HG03139 (cell line): ENCODE results near the gene CDCP1.
"Not testable (repeated sequence)": the region's sequence is repeated elsewhere in the genome, so short reads cannot be mapped to it uniquely, and the experiment has no call there.

Source experiments
- ATAC-seq: cut with Tn5 transposase; IDR thresholded peaks from one replicate; pipeline ENCODE4 v1.9.1; 2021; ENCODE audit not compliant: unreplicated experiment

CDCP1 gene

DNA sequence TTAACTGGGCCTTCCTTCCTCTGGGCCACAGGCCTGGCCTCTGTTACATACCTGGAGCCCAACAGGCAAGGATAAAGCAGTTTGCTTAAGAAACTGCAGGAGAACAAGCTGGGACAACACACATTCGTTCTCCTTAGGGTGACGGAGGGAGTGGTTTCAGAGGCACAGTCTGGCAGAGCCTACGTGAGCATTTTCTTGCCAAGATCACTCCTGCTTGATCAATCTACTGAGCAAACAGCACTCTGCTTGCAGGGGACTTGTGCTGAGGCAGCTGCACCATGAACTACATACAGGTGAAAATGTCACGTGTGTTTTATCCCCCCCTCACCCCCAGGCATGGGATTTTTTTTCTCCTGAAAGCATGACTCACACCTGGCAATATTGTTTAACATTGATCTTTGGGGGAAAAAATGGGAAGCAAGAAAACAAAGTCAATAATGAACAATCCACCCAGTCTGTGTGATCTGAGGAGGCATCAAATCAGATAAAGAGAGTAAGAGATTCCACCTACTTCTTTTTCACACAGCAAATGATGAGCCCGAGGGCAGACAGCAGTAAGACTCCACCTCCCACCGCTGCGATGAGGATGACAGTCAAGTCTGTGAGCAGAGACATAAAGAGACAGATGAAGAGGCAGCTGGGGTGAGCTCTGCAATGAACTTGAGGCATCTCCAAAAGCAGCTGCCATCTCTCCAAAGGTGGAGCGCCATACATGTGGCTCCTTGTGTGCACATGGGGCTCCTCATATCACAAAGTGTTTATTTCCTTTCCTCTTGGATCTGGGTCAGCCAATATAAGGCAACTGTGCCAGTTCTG is 57.4 kb downstream of the CDCP1 start:
- ATAC-seq = no peak

DNA sequence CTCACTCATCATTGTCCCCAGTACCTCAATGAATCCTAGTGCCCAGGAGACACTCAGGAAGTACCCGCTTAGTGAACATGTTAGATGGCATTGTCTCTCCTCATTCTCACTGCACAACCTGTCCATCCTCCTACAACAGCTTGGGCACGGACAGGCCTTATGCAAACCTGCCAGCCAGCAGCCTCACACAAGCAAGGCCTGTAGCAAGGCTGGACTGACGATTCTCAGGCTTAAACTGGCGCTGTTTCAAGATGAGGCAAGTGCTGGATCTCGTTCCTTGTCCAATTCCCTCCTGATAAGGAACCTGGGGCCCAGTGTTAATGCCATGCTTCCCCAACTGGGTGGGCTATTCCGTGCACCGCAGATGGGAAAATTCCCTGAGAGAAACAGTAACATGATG is 59.0 kb downstream of the CDCP1 start:
- ATAC-seq = no peak

DNA sequence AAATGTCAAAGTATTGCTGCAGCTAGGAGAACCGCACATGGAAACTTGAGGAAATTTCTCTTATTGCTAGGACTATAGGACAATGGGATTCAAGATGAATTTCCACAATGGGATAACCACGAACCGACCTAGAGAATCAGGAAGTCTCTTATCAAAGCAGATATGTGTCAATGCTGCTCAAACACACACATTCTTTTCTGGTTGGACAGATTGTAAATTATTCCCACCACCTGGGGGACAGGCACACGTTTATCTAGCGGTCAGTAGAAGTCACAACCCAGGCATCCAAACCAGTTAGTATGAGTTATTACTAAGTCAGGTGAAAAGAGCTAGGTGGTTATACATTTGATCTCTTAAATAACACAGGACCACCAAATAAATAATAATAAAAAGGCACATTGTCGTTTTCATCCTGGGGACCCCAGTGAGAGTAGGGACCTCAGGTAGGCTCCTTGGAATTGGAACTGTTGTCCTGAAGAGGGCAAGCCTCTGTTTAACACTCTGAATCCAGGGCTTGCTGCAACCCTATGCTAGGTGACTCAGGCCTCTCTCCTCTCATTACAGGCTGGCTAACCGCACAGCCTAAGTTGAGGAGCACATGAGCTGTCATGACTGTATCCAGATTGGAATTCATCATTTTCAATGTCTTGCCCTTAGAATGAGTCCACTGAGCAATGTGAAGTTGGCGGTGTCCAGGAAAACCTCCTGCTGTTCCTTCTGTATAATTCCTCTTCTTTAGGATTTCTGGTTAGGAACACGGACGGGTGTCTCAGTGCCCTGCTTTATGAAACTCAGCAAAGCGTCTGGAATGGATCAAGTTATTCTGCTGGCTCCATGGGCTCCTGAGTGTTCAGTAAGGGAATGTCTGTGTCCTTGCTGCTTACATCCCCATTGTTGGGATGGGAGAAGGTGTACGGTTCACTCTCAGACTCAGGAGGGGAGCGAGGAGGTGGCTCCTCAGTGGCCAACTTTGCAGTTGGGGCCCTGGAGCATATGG is 61.1 kb downstream of the CDCP1 start:
- ATAC-seq = no peak

DNA sequence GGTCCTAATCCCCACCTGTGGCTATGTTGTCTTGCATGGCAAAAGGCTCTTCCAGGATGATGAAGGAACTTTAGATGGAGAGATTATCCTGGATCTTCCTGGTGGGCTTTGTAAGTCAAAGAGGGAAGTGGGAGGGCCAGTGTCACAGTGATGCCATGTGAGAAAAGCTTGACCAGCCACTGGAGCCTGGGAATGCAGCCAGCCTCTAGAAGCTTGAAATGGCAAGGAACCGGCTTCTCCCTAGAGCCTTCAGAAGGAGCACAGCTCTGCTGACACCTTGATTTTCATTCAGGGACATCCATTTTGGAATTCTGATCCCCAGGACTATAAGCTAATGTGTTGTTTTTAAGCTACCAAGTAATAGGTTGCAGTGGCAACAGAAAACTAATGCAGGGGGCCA is 61.8 kb downstream of the CDCP1 start:
- ATAC-seq = no peak

DNA sequence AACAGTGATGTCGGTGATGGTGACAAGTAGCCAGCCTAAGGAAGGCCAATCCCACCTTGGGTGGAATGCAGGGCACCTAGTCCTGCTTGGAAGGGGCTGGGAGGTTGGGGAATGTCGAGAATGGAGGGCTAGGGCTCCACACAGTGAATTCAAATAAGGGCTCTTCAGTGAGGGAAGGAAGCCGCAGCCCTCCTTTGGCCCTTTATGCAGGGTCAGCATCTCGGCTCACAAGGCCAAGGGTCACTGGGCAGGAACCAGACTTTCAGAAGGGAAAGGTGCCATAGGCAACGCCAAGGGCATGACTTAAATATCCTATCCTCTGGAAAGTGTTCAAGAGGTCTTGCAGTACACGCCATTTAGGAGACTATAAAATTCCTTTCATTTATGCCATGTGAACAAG is 63.2 kb downstream of the CDCP1 start:
- no peak for ATAC-seq

DNA sequence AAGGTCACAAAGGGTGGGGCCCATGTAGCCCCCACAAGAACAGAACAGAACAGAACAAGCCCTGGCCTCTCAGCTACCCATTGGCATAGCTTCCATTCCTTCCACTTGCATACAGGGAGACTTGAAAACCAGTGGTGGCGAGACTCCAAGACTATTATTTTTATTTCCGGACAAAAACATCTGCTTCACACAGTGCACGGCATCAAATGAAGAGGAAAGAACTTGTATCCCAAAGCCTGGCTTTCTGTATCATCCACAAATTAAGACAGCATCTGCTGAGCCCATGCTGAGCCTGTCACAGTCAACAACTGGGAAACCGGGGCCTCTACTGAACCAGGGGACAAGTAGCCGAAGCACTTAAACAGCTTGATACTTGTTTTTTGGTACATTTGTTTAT is 64.0 kb downstream of the CDCP1 start:
- no peak for ATAC-seq

DNA sequence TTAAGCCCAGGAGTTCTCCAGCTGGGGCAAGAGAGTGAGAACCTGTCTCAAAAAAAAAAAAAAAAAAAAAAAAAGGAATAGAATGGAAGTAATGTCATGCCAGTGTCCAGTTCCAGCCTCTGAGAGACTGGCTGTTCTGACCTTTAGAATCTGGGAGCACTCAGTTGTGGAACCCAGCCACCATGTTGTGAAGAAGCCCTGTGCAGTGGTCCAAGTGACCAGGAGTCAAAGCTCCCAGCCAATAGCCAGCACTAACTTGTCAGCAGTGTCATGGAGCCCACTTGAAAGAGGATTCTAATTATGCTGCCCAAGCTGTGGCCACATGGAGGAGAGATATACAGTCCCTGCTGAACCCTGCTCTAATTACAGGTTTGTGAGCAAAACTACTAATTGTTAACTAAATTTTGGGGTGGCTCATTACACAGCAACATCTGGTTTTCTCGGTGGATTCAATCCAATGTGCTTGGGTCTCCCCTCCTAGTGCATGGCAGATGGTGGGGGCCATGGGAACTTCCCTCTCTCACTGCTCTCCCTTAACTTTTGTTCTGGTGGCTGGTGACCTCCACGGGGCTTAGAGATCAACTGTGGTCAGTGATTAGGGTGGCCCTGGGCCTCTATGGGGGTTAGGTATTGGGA is 64.6 kb downstream of the CDCP1 start:
- no peak for ATAC-seq

DNA sequence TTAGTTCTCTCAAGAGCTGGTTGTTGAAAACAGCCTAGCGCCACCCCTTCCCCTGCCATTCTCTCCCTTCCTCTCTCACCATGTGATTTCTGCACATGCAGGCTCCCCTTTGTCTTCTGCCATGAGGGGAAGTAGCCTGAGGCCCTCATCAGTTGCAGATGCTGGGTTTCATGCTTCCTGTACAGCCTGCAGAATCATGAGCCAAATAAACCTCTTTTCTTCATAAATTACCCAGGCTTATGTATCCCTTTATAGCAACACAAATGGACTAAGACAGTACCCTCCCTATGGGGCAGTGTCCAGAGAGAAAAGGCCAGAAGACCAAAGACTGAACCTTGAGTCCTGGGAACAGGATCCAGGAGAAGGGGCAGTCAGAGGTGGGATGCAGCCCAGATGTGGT is 65.4 kb downstream of the CDCP1 start:
- ATAC-seq = no peak

DNA sequence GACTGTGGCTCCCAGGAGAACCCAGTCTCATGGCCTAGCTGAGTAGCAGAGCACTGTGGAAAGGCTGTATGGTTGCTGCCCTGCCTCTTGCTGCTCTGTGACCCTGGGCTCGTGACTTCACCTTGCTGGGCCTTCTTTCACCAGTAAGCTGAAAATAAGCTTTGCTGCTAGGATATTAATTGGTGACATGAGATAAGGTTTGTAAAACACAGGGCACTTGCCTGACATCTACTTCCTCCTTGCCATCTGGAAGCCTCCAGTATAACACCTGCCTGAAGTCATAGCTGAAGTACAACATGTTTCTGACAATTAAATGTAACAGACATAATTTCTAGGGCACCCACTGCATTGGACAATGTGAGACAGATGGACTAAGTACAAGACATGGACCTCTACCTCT is 66.5 kb downstream of the CDCP1 start:
- ATAC-seq = no peak

DNA sequence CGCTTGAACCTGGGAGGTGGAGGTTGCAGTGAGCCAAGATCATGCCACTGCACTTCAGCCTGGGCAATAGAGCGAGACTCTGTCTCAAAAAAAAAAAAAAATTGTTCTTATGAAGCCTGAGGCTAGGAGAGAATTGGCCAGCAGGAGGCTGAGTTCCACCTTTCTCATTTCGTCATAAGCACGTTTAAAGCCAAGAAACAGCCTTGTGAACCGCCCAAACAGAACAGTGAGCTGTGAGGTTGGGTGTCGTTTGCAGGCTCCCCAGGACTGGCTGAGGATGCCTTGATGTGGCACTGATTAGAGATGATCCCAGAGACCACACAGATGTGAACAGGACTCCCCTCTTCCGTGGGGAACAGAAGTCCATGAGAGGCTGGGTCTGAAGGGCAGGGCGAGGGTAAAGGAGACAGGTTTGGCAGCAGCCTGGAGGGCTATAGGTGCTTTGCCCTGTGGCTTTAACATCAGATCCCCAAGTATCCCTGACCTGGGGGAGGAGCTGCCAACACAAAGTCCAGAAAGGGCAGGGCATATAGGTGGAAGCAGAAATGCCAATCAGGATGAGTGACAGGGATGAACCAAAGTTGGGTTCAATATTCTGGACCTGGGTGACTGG is 67.2 kb downstream of the CDCP1 start:
- no peak for ATAC-seq

DNA sequence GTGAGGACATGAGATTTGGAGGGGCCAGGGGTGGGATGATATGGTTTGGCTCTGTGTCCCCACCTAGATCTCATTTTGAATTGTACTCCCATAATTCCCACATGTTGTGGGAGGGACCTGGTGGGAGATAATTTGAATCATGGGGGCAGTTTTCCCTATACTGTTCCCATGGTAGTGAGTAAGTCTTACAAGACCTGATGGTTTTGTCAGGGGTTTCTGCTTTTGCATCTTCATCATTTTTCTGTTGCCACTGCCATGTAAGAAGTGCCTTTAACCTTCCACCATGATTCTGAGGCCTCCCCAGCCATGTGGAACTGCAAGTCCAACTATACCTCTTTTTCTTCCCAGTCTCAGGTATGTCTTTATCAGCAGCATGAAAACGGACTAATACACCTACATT is 67.9 kb downstream of the CDCP1 start:
- not testable (repeated sequence) for ATAC-seq

DNA sequence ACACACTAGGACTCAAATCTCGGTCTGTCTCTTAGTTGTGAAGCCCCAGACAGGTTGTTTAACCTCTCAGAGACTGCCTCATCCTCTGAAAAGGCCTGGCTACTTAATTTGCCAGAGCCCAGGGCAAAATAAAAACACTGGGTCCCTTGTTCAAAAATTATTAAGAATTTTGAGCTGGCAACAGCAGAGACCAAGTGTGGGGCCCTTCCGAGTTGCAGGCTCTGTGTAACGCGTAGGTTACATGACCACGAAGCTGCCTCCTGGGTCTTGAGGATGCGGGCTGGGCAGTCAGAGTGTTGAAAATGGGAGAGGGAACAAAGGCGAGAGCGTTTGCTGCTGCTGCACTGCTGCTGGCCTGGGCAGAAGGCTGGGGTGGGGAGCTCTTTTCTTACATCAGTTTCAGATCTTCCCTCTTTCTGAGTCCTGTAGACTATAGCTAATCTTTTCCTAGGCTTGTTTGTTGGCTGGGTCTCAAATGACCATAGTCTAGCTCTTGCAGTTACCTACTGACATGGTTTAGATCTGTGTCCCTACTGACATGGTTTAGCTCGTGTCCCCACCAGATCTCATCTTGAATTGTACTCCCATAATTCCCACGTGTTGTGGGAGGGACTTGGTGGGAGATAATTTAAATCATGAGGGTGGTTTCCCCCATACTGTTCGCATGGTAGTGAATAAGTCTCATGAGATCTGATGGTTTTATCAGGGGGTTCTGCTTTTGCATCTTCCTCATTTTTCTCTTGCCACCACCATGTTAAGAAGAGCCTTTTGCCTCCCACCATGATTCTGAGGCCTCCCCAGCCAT is 70.2 kb downstream of the CDCP1 start:
- ATAC-seq = no peak

DNA sequence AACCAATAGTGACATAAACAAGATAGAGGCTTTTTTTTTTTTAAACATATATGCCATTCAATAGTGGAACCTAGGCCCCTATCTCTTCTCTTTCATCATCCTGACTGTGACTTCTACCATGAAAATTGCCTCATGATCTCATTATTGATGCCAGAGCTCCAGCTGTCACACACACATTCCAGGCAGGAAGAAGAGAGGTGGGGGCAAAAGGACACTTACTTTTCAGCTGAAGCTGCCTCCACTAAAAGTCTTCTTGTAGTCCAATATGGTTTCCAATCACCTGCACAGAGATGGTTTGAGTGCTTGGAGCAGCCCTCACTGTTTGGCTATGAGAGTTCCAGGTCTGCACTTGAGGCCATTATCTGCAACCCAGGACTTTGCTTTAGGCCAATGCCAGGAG is 75.1 kb downstream of the CDCP1 start:
- ATAC-seq = no peak

DNA sequence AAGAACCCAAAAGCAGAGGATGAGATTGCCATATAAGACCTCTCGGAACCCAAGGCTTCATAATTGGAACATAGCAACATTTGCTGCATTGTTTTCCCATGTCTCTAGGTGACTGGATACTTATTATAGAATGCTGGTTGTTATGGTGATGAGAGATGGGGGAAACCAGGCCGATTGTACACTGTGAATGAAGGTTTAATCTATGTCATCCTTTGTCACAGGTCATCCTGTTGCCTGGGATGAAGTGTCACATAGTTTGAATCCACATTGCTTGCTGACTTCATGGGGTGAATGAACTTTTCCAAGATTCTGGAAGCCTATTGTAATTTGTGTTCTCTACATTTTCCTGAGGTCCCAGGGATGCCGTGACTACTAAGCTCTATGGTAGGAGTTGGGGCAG is 78.2 kb downstream of the CDCP1 start:
- ATAC-seq = no peak

DNA sequence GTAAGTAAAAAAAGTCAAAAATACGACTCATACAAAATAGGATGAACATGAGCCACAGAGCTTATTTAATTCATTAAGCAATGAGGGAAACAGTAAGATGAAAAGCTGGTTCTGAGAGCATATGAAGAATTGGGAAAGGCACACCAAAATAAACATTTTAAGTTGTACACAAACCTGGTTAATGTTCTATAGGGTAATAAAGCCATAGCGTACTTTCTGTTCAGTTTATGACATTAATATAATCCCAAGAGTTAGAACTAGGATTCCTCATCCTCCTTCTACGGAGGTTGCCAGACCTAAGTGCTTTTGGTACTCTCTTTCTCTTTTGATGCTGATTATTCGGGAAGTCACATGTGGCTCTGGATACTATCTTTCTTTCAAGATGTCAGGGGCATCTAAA is 78.7 kb downstream of the CDCP1 start:
- ATAC-seq = no peak

DNA sequence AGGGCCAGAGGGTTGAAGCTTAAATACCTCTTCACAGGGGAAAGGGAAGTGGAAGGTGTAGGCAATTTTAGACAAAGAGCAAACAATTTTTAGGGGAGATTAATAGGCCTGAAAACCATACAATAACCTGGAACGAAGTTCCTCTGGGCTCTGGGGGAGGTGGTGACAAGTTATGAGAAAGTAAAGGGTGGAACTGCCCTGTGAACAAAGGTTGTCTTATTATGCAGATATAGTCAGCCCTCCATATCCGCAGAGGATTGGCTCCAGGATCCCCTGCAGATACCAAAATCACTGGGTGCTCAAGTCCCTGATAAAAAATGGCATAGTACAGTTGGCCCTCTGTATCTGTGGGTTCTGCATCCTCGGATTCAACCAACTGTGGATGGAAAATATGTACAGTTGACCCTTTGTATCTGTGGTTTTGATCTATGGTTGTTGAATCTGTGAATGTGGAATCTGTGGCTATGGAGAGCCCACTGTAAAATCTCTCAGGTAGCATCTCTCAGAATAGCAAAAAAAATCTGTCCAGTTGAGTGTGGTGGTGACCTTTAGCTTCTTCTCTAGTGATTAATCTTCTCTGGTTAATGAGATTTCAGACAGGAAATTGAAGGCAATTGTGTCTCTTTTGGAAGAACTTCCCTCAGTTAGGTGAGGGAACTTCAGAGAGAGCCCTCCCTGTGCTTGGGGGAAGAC is 79.9 kb downstream of the CDCP1 start:
- no peak for ATAC-seq

DNA sequence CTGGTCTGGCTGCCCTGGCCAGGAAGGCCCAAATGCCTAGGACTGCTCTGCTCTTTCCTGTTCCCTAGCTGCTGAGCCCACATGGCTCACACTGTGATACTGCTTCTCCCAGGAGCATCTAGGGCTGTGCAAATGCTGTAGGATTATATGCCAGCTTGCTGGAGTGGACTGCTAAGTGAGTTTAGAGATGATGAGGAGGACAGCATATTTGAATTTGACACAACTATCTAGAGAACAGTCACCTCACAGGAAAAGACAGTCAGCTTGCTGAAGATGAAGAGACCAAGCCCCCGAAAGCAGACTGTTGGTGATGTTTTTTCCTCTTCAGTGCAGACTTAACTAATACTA is 80.8 kb downstream of the CDCP1 start:
- no peak for ATAC-seq

DNA sequence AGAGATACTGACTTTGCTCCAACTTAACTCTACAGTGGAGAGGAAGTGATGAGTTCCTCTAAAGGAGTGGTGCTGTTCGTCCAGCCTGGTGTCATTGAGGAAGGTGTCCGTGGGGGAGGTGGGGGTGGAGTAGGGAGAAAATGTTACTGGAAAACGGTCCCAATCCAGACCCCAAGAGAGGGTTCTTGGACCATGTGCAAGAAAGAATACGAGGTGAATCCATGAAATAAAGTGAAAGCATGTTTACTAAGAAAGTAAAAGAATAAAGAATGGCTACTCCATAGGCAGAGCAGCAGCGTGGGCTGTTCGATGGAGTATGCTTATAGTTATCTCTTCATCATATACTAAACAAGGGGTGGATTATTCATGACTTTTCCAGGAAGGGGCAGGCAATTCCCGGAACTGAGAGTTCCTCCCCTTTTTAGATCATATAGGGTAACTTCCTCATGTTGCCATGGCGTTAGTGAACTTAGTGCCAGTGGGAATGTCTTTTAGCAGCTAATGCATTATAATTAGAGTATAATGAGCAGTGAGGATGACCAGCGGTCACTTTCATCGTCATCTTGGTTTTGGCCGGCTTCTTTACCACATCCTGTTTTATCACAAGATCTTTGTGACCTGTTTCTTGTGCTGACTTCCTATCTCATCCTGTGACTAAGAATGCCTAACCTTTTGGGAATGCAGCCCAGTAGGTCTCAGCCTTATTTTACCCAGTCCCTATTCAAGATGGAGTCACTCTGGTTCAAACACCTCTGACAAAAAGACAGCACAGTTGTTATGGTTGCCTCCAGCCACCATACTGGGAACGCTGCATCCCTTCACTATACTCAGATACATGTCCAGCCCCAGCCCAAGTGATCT is 81.4 kb downstream of the CDCP1 start:
- no peak for ATAC-seq

DNA sequence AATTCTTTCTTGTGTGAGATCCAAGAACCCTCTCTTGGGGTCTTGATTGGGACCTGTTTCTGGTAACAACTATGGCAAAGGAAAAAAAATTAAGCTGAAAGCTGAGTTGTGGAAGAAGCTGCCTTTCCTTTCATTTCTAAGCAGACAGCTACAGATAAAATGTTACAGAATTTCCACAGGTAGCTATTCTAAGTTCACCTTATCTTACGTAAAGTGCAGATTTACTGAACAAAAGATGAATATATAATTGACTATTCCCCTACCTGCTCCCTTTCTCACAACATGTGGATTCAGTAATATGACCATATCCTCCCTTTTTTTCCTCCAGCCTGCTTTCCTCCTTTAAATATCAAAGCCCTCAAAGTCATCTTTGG is 83.5 kb downstream of the CDCP1 start:
- no peak for ATAC-seq
